ENCODE results near the gene CBFB.

DNA sequence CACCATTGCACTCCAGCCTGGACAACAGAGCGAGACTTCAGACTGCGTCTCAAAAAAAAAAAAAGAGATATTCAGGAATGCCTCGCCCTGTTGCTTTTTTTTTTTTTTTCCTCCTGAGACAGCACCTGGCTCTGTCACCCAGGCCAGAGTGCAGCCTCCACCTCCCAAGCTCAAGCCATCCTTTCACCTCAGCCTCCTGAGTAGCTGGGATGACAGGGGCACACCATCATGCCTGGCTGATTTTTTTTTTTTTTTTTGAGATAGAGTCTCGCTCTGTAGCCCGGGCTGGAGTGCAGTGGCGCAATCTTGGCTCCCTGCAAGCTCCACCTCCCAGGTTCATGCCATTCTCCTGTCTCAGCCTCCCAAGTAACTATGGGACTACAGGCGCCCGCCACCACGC lies 88.8 kb downstream of the CBFB start:
- TF ChIP-seq, protein P1, sequence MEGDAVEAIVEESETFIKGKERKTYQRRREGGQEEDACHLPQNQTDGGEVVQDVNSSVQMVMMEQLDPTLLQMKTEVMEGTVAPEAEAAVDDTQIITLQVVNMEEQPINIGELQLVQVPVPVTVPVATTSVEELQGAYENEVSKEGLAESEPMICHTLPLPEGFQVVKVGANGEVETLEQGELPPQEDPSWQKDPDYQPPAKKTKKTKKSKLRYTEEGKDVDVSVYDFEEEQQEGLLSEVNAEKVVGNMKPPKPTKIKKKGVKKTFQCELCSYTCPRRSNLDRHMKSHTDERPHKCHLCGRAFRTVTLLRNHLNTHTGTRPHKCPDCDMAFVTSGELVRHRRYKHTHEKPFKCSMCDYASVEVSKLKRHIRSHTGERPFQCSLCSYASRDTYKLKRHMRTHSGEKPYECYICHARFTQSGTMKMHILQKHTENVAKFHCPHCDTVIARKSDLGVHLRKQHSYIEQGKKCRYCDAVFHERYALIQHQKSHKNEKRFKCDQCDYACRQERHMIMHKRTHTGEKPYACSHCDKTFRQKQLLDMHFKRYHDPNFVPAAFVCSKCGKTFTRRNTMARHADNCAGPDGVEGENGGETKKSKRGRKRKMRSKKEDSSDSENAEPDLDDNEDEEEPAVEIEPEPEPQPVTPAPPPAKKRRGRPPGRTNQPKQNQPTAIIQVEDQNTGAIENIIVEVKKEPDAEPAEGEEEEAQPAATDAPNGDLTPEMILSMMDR (IDR thresholded peaks at IDR 0.05), result no peak
- no peak for TF ChIP-seq POLR2A (IDR thresholded peaks at IDR 0.05)
